Epithelial cell of esophagus (primary cell): ENCODE data around the gene LARP1.
A peak's percentile ranks its signal among the peaks of the same experiment; 100 is the strongest.

ENCODE experiments used
- DNase-seq: peaks from one replicate; pipeline ENCODE4 v3.0.0; 2010; ENCODE audit warnings: low read depth
- H3K4me3 ChIP-seq: 2 replicates; pipeline ENCODE4 v1.5.1; 2011; ENCODE audit warnings: mild to moderate bottlenecking, low read length, control low read depth
- CTCF ChIP-seq: IDR thresholded peaks from 2 replicates; pipeline ENCODE4 v1.5.1; 2011; ENCODE audit warnings: low read depth, mild to moderate bottlenecking, low read length, control low read depth, inconsistent platforms; ENCODE audit not compliant: insufficient read depth; ENCODE audit errors: missing control alignments

The LARP1 gene

GRCh38 chr5:154751854-154752253 is 3.3 kb upstream of the LARP1 start:
- DNase-seq: no peak
- no peak overlapping the region for H3K4me3 ChIP-seq
- TF ChIP-seq CTCF: no peak

- peak overlapping the region; percentile 53 for H3K4me3 ChIP-seq
- DNase-seq: peak; percentile 61
- TF ChIP-seq CTCF: no peak
Measured at GRCh38 chr5:154753792-154754191, 1.4 kb upstream of the LARP1 start.

- DNase-seq: peak; percentile 100
- H3K4me3 ChIP-seq: peak overlapping the region; percentile 81
- peak; percentile 46 for TF ChIP-seq CTCF
Measured at GRCh38 chr5:154754460-154755360, 467 bp upstream of the LARP1 start.

- peak; percentile 16 for DNase-seq
- peak overlapping the region; percentile 81 for H3K4me3 ChIP-seq
- no peak for TF ChIP-seq CTCF
Measured at GRCh38 chr5:154756009-154756867, 1.1 kb downstream of the LARP1 start.

GRCh38 chr5:154756868-154757813 is 2.0 kb downstream of the LARP1 start:
- peak overlapping the region; percentile 81 for H3K4me3 ChIP-seq
- peak; percentile 43 for DNase-seq
- TF ChIP-seq CTCF: no peak

GRCh38 chr5:154757814-154758406 is 2.7 kb downstream of the LARP1 start:
- peak overlapping the region; percentile 43 for H3K4me3 ChIP-seq
- no peak for TF ChIP-seq CTCF
- peak; percentile 86 for DNase-seq
